ENCODE data around the gene RNU5B-1.

GRCh38 chr15:65305776-65306175 is 1.3 kb downstream of the RNU5B-1 start:
- TF ChIP-seq ETV5 (CRISPR knock-in tag; IDR thresholded peaks at IDR 0.05; ENCODE audit: low read depth), result no peak
- TF ChIP-seq, protein P1, sequence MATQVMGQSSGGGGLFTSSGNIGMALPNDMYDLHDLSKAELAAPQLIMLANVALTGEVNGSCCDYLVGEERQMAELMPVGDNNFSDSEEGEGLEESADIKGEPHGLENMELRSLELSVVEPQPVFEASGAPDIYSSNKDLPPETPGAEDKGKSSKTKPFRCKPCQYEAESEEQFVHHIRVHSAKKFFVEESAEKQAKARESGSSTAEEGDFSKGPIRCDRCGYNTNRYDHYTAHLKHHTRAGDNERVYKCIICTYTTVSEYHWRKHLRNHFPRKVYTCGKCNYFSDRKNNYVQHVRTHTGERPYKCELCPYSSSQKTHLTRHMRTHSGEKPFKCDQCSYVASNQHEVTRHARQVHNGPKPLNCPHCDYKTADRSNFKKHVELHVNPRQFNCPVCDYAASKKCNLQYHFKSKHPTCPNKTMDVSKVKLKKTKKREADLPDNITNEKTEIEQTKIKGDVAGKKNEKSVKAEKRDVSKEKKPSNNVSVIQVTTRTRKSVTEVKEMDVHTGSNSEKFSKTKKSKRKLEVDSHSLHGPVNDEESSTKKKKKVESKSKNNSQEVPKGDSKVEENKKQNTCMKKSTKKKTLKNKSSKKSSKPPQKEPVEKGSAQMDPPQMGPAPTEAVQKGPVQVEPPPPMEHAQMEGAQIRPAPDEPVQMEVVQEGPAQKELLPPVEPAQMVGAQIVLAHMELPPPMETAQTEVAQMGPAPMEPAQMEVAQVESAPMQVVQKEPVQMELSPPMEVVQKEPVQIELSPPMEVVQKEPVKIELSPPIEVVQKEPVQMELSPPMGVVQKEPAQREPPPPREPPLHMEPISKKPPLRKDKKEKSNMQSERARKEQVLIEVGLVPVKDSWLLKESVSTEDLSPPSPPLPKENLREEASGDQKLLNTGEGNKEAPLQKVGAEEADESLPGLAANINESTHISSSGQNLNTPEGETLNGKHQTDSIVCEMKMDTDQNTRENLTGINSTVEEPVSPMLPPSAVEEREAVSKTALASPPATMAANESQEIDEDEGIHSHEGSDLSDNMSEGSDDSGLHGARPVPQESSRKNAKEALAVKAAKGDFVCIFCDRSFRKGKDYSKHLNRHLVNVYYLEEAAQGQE (IDR thresholded peaks at IDR 0.05; ENCODE audit: borderline replicate concordance), result no peak
- TF ChIP-seq, protein P1 (CRISPR knock-in tag; IDR thresholded peaks at IDR 0.05; ENCODE audit: low read depth), result no peak
- no peak for TF ChIP-seq RAD21 (CRISPR knock-in tag; conservative IDR thresholded peaks at IDR 0.05 in 1 of 2, IDR thresholded peaks at IDR 0.05 in 1 of 2)
- no peak for TF ChIP-seq TOE1 (IDR thresholded peaks at IDR 0.05; ENCODE audit: borderline replicate concordance)
- TF ChIP-seq TOE1 (CRISPR knock-in tag; IDR thresholded peaks at IDR 0.05; ENCODE audit: borderline replicate concordance, low read depth), result no peak
- TF ChIP-seq ZFX (CRISPR knock-in tag; IDR thresholded peaks at IDR 0.05), result no peak
- TF ChIP-seq POLR2A (conservative IDR thresholded peaks at IDR 0.05), result no peak
- no peak for TF ChIP-seq KLF1 (tag; IDR thresholded peaks at IDR 0.05)
- TF ChIP-seq ESRRA (IDR thresholded peaks at IDR 0.05; ENCODE audit: borderline replicate concordance, low read depth), result no peak
- no peak for TF ChIP-seq SIN3A (IDR thresholded peaks at IDR 0.05; ENCODE audit: borderline replicate concordance in 2 of 2, control insufficient read depth in 1 of 2, low read depth in 2 of 2, low read length in 2 of 2)
- no peak for TF ChIP-seq YY1 (IDR thresholded peaks at IDR 0.05; ENCODE audit: borderline replicate concordance in 1 of 3, control insufficient read depth in 1 of 3, extremely low read depth in 1 of 3, insufficient read depth in 3 of 3, insufficient read length in 1 of 3, insufficient replicate concordance in 2 of 3, low read depth in 1 of 3, low read length in 2 of 3)

Measured in K562 (cell line).